ENCODE results near the gene NTF4.

Gene NTF4

GRCh38 chr19:49064768-49065611 is at the start of gene NTF4:
TSS of gene NTF4 (minus strand) at chr19:49064818. CDS start at chr19:49061997, 2,821 bp downstream.
- DNase-seq, result no peak

DNA sequence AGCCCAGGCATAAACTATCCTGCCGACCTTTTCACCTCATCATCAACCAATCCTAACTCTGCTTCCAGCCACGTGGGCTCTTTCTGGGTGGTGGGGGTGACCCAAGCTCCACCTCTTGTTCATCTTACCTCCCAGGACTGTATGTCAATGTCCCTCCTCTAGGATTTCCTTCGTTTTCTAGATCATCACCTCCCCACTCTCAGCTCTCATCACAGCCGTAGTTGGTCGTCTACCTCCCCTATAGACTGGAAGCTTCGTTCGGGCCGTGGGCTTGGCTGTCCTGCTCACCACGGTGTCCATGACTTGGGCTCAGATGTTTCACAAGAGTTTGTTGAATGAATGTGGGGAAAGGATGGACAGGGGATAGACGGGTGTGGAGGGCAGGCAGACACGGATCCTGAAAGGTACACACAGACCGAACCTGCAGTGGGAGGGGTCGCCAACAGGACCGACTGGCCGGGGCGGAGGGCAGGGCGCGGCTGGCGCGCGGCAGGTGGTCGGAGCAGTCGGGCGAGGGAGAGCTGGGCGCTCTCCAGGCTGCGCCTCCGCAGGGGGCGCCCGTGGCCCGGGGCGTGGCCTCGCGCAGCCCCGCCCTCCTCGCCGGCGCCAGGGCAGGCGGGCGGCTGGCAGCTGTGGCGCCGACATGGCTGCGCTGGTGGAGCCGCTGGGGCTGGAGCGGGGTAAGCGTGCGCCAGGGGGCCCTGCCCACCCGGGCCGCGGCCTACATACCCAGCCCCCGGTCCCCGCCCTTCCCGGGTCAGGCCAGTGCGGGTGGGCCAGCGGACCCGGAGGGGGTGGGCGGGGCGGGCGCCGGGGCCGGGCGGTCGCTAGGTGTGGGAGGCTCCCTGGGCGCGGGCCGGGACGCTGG is 49.4 kb upstream of the NTF4 start, which contains the start of gene LIN7B:
LIN7B (plus strand) TSS at position 609 of the 868 bp plus-strand sequence; CDS start at position 644, 35 bp downstream.
- peak; percentile 62 for DNase-seq

DNA sequence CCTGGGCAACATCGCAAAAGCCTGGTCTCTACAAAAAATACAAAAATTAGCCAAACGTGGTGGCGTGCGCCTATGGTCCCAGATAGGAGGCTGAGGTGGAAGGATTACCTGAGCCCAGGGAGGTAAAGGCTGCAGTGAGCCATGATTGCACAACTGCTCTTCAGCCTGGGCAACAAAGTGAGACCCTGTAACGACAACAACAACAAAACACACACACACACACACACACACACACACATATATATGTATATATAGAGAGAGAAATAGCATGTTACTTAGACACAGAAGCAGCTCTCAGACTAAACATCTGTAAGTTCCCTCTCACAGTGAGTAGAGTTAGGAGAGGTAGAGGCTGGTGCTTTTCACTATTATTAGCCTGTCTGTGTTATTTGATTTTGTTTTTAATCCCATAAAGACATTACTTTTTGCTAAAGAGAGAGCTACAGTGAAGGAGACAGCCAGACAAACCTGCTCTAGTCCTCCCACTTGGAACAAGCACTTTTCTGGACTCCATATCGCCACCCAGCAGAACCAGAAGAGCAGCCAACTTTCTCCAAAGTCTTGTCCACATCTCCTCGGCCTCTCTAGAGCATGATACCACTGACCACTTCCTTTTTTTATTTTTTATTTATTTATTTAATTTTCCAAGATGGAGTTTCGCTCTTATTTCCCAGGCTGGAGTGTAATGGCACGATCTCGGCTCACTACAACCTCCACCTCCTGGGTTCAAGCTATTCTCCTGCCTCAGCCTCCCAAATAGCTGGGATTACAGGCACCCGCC is 46.8 kb upstream of the NTF4 start:
- DNase-seq, result no peak

DNA sequence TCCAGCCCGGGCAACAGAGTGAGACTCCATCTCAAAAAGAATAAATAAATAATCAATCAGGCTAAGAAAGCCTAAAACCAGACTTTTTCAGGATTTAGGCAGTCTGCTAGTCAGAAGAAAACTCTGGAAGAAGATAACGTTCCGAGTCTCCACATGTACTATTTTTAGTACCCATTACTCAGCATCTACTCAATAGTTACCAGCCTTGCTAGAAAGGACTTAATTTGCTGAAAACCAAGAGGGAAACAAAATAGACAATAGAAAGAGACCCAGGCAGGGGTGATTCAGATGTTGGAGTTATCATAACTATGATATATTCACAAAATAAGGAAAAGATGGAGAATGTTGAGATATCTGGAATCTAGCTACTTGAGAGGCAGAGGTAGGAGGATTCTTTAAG is 45.9 kb upstream of the NTF4 start:
- DNase-seq, result no peak

- no peak for DNase-seq
Measured at GRCh38 chr19:49109569-49110233, 45.1 kb upstream of the NTF4 start.

DNA sequence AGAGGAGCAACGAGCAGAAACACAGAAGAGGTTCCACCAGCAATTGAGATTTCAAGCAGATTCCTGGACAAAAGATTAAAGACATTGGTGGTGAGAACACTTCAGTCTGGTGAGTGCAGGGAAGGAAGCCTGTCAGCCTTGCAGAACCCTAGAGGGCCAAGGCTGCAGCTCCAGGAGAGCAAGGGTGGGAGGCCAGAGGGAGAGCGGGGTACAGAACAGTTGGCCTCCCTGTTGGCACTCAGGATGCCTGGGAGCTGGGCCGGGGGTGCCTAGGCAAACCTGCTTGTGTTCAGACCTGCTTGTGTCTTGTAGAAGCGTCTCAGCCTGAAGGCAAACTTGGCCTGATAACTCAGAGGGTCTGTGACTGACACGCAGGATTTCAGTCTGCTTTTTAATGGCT is 44.4 kb upstream of the NTF4 start:
- no peak for DNase-seq

DNA sequence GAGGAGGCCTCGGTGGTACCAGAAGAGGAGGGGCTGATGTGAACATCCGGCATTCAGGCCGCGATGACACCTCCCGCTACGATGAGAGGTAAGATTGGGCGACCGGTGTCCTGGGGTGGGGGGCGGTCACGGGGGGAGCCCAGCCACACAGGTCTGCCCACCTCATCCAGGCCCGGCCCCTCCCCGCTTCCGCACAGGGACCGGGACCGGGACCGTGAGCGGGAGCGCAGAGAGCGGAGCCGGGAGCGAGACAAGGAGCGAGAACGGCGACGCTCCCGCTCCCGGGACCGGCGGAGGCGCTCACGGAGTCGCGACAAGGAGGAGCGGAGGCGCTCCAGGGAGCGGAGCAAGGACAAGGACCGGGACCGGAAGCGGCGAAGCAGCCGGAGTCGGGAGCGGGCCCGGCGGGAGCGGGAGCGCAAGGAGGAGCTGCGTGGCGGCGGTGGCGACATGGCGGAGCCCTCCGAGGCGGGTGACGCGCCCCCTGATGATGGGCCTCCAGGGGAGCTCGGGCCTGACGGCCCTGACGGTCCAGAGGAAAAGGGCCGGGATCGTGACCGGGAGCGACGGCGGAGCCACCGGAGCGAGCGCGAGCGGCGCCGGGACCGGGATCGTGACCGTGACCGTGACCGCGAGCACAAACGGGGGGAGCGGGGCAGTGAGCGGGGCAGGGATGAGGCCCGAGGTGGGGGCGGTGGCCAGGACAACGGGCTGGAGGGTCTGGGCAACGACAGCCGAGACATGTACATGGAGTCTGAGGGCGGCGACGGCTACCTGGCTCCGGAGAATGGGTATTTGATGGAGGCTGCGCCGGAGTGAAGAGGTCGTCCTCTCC is 43.2 kb upstream of the NTF4 start:
- no peak for DNase-seq

DNA sequence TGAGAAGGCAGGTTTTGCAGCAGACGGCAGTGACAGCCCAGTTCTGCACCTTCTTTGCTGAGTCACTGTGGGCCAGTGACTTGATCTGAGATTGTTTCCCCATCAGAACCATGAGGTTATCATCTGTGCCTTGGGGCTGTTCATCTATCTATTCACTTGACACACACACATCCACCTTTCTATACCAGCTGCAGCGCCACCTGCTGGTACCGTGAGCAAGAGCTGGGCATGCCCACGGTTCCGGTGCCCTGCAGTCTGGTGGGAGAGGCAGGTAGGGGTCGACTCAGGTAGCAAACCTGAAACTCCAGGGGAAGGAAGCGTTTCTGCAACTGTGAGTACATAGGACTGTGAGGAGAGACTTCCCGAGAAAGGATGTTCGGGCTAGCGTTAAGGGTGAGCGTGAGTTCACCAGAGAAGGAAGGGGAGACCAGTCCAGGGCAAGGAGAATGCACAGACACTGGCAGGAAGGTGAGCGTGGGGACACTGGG is 42.1 kb upstream of the NTF4 start:
- no peak for DNase-seq

GRCh38 chr19:49104229-49104864 is 39.7 kb upstream of the NTF4 start:
- no peak for DNase-seq

DNA sequence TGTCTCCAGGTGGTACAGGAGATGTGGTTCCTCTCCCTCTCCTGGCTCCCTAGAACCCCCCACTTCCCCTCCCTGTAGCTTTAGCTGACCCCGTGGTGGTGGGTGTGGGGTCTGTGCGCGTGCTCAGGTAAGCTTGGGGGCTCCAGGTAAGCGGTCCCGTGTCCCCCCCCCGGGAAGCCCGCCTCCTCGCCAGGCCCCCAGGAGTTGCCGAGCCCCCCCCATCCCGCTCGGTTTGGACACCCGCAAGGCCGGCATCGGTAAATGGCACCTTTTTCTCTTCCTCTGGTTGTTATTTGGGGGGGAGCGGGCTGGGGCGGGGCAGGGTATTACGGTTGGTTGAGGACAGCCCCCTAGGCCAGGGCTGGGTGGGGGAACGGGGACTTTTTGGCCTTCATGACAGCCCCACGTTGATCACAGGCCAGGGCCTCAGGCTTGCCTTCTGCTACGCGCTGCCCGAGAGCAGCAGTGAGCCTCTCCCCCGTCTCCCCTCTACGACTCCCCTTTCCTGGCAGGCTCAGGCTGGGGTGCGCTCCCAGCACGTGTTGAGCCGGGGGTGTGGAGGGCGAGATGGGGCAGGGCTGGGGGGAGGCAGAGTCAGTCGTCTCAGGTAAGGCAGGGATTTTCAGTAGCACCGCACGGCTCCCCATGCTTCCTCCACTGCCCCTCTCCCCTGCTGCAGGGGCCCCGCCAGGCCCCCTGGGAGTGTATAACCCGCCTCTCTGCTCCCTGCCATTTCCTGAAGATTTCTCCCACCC is 38.9 kb upstream of the NTF4 start:
- no peak for DNase-seq

- no peak for DNase-seq
Measured at GRCh38 chr19:49102303-49102702, 37.7 kb upstream of the NTF4 start.

- DNase-seq, result no peak
Measured at GRCh38 chr19:49101160-49101559, 36.5 kb upstream of the NTF4 start.

DNA sequence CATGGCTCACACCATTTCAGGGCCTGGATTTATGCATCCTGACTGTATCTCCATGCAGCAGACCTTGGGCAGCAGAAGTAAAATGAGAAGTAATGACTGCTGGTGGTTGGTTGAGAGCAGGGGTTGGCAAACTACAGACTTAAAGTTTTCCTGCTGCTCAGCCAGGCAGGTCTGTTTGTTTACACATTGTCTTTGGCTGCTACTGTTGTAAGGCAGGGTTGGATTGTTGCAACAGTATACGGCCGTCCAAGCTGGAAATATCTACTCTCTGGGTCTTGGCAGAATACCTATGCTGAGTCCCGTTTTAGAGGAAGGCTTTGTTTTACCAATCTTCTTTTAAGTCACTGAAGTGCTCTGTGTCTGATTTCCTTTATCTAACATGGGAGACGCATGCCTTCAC is 34.2 kb upstream of the NTF4 start:
- DNase-seq, result no peak

- DNase-seq, result peak; percentile 61
Measured at GRCh38 chr19:49097453-49098288, 33.1 kb upstream of the NTF4 start.

GRCh38 chr19:49094505-49095482 is 30.2 kb upstream of the NTF4 start:
- no peak for DNase-seq

GRCh38 chr19:49092686-49093085 is 28.1 kb upstream of the NTF4 start:
- no peak for DNase-seq

GRCh38 chr19:49091391-49092038 is 26.9 kb upstream of the NTF4 start:
- no peak for DNase-seq
